ENCODE data around the gene SSBP4.

Gene SSBP4

GRCh38 chr19:18434411-18435175 lies 15.4 kb downstream of the SSBP4 start:
- POLR2A ChIA-PET, result no interaction called here
- TF ChIP-seq, protein P1, sequence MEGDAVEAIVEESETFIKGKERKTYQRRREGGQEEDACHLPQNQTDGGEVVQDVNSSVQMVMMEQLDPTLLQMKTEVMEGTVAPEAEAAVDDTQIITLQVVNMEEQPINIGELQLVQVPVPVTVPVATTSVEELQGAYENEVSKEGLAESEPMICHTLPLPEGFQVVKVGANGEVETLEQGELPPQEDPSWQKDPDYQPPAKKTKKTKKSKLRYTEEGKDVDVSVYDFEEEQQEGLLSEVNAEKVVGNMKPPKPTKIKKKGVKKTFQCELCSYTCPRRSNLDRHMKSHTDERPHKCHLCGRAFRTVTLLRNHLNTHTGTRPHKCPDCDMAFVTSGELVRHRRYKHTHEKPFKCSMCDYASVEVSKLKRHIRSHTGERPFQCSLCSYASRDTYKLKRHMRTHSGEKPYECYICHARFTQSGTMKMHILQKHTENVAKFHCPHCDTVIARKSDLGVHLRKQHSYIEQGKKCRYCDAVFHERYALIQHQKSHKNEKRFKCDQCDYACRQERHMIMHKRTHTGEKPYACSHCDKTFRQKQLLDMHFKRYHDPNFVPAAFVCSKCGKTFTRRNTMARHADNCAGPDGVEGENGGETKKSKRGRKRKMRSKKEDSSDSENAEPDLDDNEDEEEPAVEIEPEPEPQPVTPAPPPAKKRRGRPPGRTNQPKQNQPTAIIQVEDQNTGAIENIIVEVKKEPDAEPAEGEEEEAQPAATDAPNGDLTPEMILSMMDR (IDR thresholded peaks at IDR 0.05; ENCODE audit: control extremely low read depth, extremely low read depth, low read depth, missing control alignments), result no peak
- DNase-seq (ENCODE audit: extremely low spot score), result no peak
- CTCF ChIA-PET, result interaction anchor here (0.7 to 1.0 kb wide), 4 partner anchors 12 to 112 kb away, joined by 3 to 4 read pairs (median 3); partner anchors contain the start of genes LSM4 and SSBP4

- TF ChIP-seq, protein P1 (IDR thresholded peaks at IDR 0.05; ENCODE audit: control extremely low read depth, extremely low read depth, low read depth, missing control alignments), result no peak
- DNase-seq (ENCODE audit: extremely low spot score), result no peak
- ChIA-PET POLR2A (no interaction called here), CTCF (interaction anchor here (0.7 to 1.0 kb wide), 3 partner anchors 13 to 16 kb away, joined by 3 to 5 read pairs (median 4); partner anchors contain the start of gene SSBP4)
These were observed 16.1 kb downstream of the SSBP4 start for GRCh38 chr19:18435178-18435841.

- POLR2A ChIA-PET, result no interaction called here
- no peak for DNase-seq (ENCODE audit: extremely low spot score)
- TF ChIP-seq, protein P1 (IDR thresholded peaks at IDR 0.05; ENCODE audit: control extremely low read depth, extremely low read depth, low read depth, missing control alignments), result no peak
- CTCF ChIA-PET, result interaction anchor here (1.0 to 1.6 kb wide), 3 partner anchors 10 to 15 kb away, joined by 4 to 5 read pairs (median 5); no protein-coding TSS in a partner anchor
These were observed 16.9 kb downstream of the SSBP4 start for GRCh38 chr19:18435842-18436670.

- POLR2A ChIA-PET, result interaction anchor here (0.7 kb wide), 1 partner anchor 22 kb away, joined by 3 read pairs; no protein-coding TSS in a partner anchor
- TF ChIP-seq, protein P1 (IDR thresholded peaks at IDR 0.05; ENCODE audit: control extremely low read depth, extremely low read depth, low read depth, missing control alignments), result no peak
- DNase-seq (ENCODE audit: extremely low spot score), result peak; percentile 93
- CTCF ChIA-PET, result interaction anchor here (1.4 to 1.6 kb wide), 2 partner anchors 11 to 14 kb away, joined by 4 to 5 read pairs; no protein-coding TSS in a partner anchor
These were observed 17.7 kb downstream of the SSBP4 start for GRCh38 chr19:18436671-18437490.

DNA sequence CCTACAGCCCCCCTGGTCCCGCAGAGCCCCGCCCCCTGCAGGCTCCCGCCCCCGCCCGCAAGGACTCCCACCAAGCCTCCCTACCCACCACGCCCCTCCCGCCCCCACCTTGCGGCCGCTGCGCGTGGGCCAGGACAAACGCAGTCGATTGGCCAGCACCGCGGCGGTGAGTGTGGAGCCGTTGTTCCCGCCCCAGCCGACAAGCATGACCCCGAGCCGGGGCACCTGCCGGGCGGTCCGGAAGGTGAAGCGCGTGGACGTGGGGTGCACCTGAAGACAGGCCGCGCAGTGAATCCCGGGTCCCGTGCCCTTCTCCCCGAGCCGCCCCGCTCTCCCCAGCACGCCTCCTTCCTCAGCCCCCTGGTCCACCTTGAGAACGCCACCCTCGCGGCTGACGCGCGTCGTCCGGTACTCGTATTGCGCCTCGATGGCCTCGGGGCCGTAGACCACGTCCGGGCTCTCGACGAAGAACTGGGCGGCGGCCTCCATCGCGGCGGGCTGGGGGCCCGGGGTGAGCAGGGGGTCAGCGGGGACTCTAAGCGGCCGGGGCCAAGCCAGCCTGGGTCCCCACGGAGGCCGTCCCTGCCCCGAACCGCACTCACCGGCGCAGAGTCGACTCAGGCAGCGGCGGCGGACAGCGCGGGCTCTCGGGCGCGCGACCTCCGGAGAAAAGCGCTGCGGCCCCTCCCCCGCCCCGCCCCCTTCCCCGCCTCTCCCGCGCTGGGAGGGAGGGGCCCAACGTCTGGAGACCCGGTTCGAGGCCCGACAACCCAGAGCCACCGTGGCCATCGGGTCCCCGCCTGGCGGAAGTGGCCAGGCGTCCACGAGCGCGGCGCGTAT lies 18.5 kb downstream of the SSBP4 start, which contains the start of gene ISYNA1:
ISYNA1 (minus strand) TSS at position 643 of the 840 bp plus-strand sequence; CDS start at position 489, 154 bp downstream.
- DNase-seq (ENCODE audit: extremely low spot score), result peak; percentile 72
- POLR2A ChIA-PET, result interaction anchor here (0.7 kb wide), 1 partner anchor 23 kb away, joined by 3 read pairs; no protein-coding TSS in a partner anchor
- TF ChIP-seq, protein P1 (IDR thresholded peaks at IDR 0.05; ENCODE audit: control extremely low read depth, extremely low read depth, low read depth, missing control alignments), result no peak
- CTCF ChIA-PET, result interaction anchor here (1.1 to 1.4 kb wide), 2 partner anchors 13 to 36 kb away, joined by 3 to 5 read pairs; no protein-coding TSS in a partner anchor

Measured in GM10248 (cell line).